ENCODE measurements around the gene SLX4IP. TPM values are rescaled to one million over a fixed set of nuclear protein-coding genes. Genes with fewer than 3 reads are reported as not detected.

Gene SLX4IP
- total and polyA plus RNA-seq, 8 donors, result 1.00 to 4.6 (median 2.6) TPM

DNA sequence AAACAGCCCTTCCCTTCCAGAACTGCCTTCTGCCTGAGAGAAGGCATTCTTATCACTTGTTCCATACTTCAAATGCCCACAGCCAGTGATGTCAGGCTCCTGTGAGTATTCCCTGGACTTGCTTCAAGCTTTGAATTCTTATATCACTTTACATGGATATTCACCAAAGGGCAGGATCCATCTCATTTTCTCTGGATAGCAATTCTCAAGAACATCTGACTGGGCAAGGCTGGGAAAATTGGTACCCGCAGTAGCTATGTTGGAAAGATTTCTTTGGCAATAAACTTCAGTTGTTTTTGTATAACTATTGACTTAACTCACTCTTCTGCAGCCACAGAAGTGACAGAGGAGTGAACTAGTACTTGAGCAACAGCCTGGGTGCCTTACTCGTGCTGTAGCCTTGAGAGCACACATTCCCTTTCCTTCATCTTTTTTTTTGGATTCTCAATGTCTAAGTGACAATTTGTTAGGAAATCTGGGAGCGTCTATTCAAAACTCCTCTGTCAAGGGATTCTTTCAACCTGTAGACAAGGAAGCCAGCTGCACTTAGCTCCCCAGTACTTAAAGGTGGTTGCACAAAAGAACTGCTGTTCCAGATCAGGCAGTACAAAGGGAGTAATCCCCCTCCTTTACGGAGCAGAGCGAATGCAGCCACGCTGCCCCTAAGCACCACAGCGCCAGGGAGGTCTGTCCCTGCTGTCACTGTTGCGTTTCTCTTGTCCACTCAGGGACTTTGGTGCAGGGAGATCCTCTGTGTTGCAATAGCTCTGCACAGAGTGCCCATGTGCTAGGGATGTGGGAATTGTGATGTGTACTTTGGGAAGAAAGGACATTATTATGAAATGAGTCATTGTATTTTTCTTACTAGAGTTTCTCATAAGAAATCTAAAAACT lies 169.1 kb downstream of the SLX4IP start:
- DNase-seq, result peak in 1 of 2 donors; percentile 42
- no peaks in the 10 kb centered on the region for H3K27me3 ChIP-seq
- TF ChIP-seq, protein P1, sequence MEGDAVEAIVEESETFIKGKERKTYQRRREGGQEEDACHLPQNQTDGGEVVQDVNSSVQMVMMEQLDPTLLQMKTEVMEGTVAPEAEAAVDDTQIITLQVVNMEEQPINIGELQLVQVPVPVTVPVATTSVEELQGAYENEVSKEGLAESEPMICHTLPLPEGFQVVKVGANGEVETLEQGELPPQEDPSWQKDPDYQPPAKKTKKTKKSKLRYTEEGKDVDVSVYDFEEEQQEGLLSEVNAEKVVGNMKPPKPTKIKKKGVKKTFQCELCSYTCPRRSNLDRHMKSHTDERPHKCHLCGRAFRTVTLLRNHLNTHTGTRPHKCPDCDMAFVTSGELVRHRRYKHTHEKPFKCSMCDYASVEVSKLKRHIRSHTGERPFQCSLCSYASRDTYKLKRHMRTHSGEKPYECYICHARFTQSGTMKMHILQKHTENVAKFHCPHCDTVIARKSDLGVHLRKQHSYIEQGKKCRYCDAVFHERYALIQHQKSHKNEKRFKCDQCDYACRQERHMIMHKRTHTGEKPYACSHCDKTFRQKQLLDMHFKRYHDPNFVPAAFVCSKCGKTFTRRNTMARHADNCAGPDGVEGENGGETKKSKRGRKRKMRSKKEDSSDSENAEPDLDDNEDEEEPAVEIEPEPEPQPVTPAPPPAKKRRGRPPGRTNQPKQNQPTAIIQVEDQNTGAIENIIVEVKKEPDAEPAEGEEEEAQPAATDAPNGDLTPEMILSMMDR (IDR thresholded peaks at IDR 0.05), result no peak
- TF ChIP-seq POLR2AphosphoS5 (IDR thresholded peaks at IDR 0.05) (peak; percentile 78 to 89 (median 88)), EP300 (IDR thresholded peaks at IDR 0.05) (no peak), POLR2A (IDR thresholded peaks at IDR 0.05) (no peak)
- peaks cover 0 to 2% (median 0%) of the 10 kb centered on the region in 4 donors for H3K36me3 ChIP-seq
- WGBS, 5 donors, result 75 to 86% (median 85%) methylated on average over 8 of the region's 8 CpGs
- intact Hi-C loops (cut with DNase I; ENCODE audit: low total_unique reads), result no loop called here
- H3K4me1 ChIP-seq, result peaks cover 0 to 21% (median 11%) of the 10 kb centered on the region in 4 donors
- no peak overlapping the region for H3K4me3 ChIP-seq
- H3K27ac ChIP-seq, result peak overlapping the region in 4 of 5 donors; percentile 41 to 77 (median 71)
- no peaks in the 10 kb centered on the region for H3K9me3 ChIP-seq

- TF ChIP-seq POLR2AphosphoS5 (IDR thresholded peaks at IDR 0.05) (no peak), EP300 (IDR thresholded peaks at IDR 0.05) (no peak), POLR2A (IDR thresholded peaks at IDR 0.05) (no peak)
- TF ChIP-seq, protein P1 (IDR thresholded peaks at IDR 0.05), result no peak
These were observed 169.8 kb downstream of the SLX4IP start for GRCh38 chr20:10604865-10605440.

GRCh38 chr20:10605547-10606195 lies 170.6 kb downstream of the SLX4IP start:
- H3K4me3 ChIP-seq, result no peak overlapping the region
- H3K27me3 ChIP-seq, result no peaks in the 10 kb centered on the region
- 83 to 92% (median 91%) methylated on average over 3 of the region's 3 CpGs for WGBS, 5 donors
- H3K4me1 ChIP-seq, result peaks cover 0 to 24% (median 11%) of the 10 kb centered on the region in 4 donors
- TF ChIP-seq POLR2AphosphoS5 (IDR thresholded peaks at IDR 0.05) (no peak), EP300 (IDR thresholded peaks at IDR 0.05) (no peak), POLR2A (IDR thresholded peaks at IDR 0.05) (no peak)
- TF ChIP-seq, protein P1 (IDR thresholded peaks at IDR 0.05), result no peak
- H3K9me3 ChIP-seq, result no peaks in the 10 kb centered on the region
- DNase-seq, result no peak
- intact Hi-C loops (cut with DNase I; ENCODE audit: low total_unique reads), result no loop called here
- H3K27ac ChIP-seq, result peak overlapping the region in 4 of 5 donors; percentile 41 to 77 (median 68)
- H3K36me3 ChIP-seq, result peaks cover 0 to 4% (median 0%) of the 10 kb centered on the region in 4 donors

More at GRCh38 chr20:10604865-10605440, 169.8 kb downstream of the SLX4IP start:
- H3K4me1 ChIP-seq, result peaks cover 0 to 22% (median 11%) of the 10 kb centered on the region in 4 donors
- H3K36me3 ChIP-seq, result peaks cover 0 to 4% (median 0%) of the 10 kb centered on the region in 4 donors
- H3K27me3 ChIP-seq, result no peaks in the 10 kb centered on the region
- H3K4me3 ChIP-seq, result no peak overlapping the region
- WGBS, 5 donors, result 74 to 95% (median 86%) methylated on average over 2 of the region's 2 CpGs
- intact Hi-C loops (cut with DNase I; ENCODE audit: low total_unique reads), result no loop called here
- no peaks in the 10 kb centered on the region for H3K9me3 ChIP-seq
- H3K27ac ChIP-seq, result peak overlapping the region in 4 of 5 donors; percentile 41 to 77 (median 68)
- DNase-seq, result no peak

- peak overlapping the region in 4 of 5 donors; percentile 45 to 76 (median 64) for H3K27ac ChIP-seq
- H3K36me3 ChIP-seq, result peaks cover 0 to 4% (median 0%) of the 10 kb centered on the region in 4 donors
- DNase-seq, result peak in 1 of 2 donors; percentile 77
- H3K4me1 ChIP-seq, result peaks cover 0 to 16% (median 7%) of the 10 kb centered on the region in 4 donors
- no peaks in the 10 kb centered on the region for H3K27me3 ChIP-seq
- TF ChIP-seq, protein P1 (IDR thresholded peaks at IDR 0.05), result no peak
- TF ChIP-seq POLR2AphosphoS5 (IDR thresholded peaks at IDR 0.05) (peak in 1 of 3 donors; percentile 12), EP300 (IDR thresholded peaks at IDR 0.05) (no peak), POLR2A (IDR thresholded peaks at IDR 0.05) (no peak)
- no peak overlapping the region for H3K4me3 ChIP-seq
- 86 to 91% (median 88%) methylated on average over 2 of the region's 2 CpGs for WGBS, 5 donors
- H3K9me3 ChIP-seq, result no peaks in the 10 kb centered on the region
- intact Hi-C loops (cut with DNase I; ENCODE audit: low total_unique reads), result no loop called here
These were observed 174.2 kb downstream of the SLX4IP start for GRCh38 chr20:10609276-10609675.
